HG03175 (cell line): ENCODE measurements around the gene ACTR8.
A peak's percentile ranks its signal among the peaks of the same experiment; 100 is the strongest.

Experiments used
- ATAC-seq: cut with Tn5 transposase; IDR thresholded peaks from one replicate; pipeline ENCODE4 v1.9.1; 2021; ENCODE audit warnings: mild to moderate bottlenecking, moderate library complexity; ENCODE audit not compliant: unreplicated experiment

ACTR8 gene

DNA sequence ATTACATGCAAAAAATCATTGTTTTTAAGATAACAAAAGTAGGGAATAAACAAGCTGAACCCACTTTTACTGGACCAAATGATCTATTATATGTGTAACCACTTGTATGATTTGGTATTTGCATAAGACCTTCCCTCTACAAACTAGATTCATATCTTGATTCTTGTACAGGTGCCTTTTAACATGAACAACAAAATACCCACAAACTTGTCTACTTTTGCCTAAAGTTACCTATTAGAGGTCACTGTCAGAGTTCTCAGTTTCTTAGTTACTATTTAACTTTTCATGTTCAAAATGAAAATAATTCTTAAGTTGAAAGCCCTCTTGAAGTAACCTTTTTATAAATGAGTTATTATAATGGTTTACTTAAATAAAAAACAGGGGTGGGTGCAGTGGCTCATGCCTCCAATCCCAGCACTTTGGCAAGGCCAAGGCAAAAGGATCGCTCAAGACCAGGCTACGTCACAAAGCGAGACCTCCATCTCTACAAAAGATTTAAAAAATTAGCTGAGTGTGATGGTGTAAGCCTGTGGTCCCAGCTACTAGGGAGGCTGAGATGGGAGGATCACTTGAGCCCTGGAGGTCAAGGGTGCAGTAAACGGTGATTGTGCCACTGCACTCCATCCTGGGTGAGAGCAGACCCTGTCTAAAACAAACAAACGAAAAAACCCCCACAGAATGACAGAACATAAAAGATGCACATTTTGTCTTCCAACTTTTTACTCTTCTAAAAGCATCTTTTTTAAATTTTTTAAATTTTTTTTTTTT is 16.0 kb downstream of the ACTR8 start:
- no peak for ATAC-seq

GRCh38 chr3:53863145-53863544 is 18.8 kb downstream of the ACTR8 start:
- ATAC-seq, result no peak

DNA sequence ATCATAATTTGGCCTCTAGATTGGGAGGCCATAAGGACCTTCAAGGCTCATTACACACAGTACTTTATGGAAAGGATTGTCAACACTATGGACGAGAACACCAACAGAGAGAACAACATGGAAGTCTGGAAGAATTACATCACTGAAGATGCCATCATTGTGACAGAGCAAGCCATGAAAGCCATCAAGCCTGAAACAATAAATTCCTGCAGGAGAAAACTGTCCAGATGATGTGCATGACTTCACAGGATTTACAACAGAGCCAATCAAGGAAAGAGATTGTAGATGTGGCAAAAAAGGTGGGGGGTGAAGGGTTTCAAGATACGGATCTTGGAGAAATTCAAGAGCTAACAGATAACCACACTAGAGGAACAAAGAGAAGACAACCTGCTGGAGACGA is 19.7 kb downstream of the ACTR8 start:
- no peak for ATAC-seq

DNA sequence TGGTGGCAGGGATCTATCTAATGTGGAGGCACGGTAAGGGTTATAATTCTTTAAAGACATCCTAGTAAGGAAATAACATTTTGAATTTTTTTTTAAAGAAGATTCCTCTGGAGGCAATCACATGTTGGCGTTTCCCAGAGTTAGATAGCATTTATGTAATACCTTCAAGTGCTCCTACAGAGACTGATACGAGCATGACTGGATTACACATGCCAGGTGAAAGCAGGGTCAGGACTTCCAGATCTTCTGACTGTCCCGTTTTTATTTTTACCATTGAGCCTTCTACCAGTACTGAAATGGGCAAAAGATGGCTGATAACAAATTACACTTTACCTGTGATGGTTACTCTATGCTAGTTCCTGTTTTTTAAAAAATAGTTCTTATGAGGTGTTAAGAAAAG is 21.8 kb downstream of the ACTR8 start:
- no peak for ATAC-seq

DNA sequence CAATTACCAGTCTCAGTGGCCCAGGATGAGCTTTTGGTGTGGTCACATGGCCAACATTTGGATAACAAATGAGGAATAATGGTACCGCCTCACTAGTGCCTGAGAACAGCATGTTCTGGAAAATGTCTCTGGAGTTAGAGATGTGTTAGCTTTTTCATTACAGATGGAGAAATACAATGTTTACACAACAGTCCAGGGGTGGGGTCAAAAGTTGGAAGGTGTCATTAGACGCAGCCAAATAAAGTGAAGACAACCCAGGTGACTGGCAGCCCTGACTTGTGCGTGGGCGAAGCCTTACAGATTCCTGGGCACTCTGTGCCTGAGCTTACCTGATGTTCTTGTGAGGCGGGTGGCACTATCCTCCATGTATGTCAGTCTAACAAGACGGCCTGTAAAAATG is 22.8 kb downstream of the ACTR8 start:
- ATAC-seq, result no peak

GRCh38 chr3:53858096-53858741 is 23.7 kb downstream of the ACTR8 start:
- ATAC-seq, result no peak

- ATAC-seq, result peak; percentile 61
Measured at GRCh38 chr3:53856964-53857363, 25.0 kb downstream of the ACTR8 start.

- no peak for ATAC-seq
Measured at GRCh38 chr3:53850895-53851294, 31.1 kb downstream of the ACTR8 start.

DNA sequence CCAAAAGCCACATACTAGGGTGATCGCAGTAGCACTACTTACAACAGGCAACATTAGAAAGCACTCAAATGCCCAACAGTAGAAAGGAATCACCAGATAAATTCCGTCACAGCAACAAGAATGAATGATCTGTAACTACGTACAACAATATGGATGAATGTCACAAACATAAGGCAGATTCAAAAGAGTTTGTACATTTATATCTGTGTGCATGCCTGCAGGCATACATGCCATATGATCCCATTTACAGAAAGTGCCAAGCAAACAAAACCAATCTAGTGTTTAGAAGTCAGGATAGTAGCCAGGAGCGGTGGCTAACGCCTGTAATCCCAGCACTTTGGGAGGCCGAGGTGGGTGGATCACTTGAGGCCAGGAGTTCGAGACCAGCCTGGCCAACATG is 32.0 kb downstream of the ACTR8 start:
- no peak for ATAC-seq

DNA sequence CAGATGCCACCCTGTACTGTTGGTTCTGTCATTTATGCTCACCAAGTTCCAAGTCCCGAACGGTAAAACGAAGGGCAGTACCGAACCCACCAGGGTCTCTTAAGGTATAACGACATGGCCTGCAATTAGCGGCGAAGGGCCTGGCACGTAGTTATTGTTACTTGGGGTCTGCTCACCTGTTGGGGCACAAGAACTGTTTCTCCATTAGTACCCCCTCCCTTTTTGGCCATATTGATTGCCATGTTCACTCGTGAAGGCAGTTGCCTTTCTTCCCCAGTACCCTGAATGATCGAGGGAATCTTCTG is 35.1 kb downstream of the ACTR8 start:
- no peak for ATAC-seq

DNA sequence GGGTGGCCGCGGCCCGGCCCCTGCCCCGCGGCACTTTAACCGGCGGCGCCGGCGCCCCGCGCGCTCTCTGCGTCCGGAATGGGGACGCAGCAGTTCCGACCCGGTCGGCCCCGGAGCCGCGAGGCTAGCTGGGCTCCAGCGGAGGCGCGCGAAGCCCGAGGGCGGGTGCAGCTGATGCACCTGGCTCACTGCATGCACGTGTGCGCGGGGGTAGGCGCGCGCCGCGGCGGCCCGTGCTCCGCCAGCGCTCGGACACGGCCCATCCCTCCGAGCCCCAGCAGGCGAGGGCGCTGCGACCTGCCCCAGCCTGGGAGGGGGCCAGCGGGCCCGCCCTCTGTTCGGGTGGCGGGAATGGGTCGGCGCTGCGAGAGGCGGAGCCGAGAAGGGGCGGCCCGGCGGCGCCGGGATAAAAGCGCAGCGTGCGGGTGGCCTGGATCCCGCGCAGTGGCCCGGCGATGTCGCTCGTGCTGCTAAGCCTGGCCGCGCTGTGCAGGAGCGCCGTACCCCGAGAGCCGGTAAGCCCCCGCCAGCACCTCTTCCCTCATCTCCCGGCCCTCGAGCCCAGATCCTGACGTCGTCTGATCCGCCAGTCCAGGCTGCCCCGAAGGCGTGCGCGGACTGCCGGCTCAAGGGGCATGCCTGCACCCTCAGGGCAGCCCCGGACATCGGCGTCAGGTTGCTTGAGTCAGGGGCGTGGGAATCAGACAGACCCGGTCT is 35.7 kb downstream of the ACTR8 start, which contains the start of the genes CHDH and IL17RB:
TSS of gene CHDH (minus strand) at position 286 of the 717 bp plus-strand sequence. CDS start 22,411 bp downstream, outside the sequence.
TSS of gene IL17RB (plus strand) at position 435 of the 717 bp plus-strand sequence. CDS start at position 456, 21 bp downstream.
- no peak for ATAC-seq

GRCh38 chr3:53845881-53846133 is 36.1 kb downstream of the ACTR8 start:
- ATAC-seq, result no peak

DNA sequence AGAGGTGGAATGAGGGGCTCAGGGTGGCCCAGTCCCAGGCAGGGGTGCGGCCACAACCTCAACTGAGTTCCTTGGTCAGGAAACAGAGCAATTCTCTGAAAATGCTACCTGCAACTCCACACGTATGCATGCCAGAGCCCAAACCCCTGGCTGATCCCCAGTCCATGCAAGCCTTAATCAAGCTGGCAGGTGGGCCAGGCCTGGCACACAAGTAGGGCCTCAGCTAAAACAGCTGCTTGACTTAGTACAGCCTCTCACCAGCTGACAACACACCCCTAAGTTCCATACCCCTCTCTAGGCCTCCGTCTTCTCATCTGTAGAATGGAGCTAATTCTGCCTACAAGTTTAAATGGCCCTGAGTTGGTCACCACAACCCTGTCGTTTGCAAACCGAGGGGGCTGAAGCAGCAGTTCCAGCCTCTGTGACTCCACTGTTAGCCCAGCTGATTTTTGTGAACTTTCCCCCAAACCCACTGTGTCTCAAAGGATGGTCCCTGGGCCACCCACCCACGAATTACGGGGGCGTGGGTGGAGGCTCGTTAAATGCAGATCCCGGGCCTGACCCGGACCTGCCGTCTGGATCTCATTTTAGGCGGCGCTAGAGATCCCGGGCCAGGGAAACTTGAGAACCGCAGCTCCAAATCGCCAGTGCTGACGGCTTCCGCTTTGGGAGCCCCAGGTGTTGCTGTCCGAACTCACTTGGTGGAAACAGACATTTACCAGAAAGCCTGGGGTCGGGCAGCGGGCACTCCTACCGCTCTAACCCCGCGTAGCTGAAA is 36.7 kb downstream of the ACTR8 start:
- ATAC-seq, result no peak

GRCh38 chr3:53844262-53845102 is 37.5 kb downstream of the ACTR8 start:
- no peak for ATAC-seq

DNA sequence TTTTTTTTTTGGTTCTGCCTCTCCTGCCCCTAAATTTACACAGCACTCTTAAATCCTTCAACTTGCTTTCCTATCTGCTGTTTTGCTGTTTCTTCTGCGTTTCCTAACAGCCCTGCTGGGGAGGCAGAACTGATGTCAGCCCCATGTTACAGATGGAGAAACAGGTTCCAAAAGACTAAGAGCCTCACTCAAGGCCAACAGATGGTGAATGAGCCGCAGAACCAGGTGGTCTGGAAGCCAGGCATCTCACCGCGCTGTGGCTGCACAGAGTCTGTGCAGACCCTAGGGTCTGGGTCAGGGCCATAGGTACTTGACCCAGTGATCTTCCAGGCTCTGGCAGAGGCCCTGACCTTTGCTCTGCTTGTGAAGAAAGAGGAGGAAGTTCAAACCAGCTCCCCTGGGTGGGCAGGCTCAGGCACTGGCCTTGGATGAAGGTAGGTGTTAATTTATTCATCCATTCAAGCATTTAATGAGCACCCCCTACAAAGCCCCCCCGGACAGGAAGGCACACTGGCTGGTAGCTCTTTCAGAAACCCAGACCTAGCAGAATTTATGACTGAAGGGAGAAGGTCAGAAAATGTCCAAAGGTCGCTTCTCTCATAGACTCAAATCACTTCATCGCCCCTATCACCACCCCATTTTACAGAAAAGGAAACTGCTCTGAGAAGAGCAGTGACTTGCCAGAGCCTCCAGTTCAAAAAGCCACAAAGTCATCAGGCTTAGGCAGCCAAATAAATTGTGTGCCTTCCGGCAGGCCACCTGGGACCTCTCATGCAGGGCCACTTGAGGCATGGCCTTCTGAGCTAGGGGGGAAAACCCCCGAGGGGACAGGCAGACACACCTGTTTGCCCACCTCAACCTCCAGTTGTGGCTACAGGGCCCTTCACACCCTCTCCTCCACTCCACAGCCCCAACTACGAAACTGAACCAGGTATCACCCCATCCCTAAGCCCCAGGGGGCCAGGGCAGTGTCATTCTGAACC is 38.5 kb downstream of the ACTR8 start:
- ATAC-seq, result peak; percentile 49

DNA sequence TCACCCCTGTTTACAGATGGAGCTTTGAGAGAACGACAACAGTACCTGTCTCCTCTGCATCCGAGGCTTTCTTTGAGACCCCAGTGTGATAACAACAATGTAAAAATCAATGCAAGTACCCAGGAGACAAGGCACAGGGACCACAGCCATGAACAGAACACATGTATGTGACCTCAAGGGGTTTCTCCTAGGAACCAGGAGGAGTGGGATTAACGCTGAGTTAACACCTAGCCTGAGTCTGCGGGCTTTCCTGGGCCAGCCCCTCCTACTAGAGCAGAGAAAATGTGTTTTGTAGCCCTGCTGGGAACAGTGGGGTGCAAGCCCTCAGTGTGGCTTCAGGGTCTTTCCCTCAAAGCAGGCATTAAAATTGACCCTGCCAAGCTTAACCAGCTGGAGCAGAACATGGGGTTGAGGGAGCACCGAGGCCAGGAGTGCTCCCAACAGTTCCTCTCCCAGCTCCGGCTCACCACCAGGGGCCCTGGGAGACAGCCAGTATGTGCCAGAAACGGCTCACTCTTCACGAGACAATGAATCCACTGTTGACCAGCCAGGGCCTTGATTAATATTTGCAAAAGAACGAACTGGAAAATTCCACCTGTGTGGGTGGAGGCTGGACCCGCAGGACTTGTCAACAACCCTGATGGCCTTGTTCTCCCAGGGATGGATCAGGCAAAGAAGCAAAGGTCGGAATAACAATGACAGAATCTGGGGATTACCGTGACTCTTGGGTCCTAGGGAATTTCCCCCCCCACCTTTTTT is 39.3 kb downstream of the ACTR8 start:
- no peak for ATAC-seq

GRCh38 chr3:53841296-53841695 is 40.7 kb downstream of the ACTR8 start:
- ATAC-seq, result no peak

DNA sequence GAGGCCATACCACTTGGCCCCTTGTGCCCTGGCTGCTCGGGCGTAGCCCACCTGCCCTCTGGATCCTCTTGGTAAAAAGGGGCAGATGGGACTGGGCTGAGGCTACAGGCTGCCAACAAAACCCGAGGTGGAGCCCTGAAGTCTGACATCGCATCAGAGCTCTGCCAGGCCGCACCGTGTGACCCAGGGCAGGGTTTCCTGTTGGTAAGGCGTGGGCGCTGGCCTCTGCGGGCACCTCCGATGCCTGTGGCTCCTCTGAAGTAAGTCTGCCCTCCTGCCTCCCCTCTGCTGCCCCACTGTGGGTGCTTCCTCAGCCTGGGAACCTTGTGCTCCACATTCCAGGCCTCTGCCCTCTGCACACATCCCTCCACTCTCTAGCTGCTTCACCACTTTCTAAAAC is 44.6 kb downstream of the ACTR8 start:
- ATAC-seq, result no peak
